ENCODE measurements around the gene NCAN.

DNA sequence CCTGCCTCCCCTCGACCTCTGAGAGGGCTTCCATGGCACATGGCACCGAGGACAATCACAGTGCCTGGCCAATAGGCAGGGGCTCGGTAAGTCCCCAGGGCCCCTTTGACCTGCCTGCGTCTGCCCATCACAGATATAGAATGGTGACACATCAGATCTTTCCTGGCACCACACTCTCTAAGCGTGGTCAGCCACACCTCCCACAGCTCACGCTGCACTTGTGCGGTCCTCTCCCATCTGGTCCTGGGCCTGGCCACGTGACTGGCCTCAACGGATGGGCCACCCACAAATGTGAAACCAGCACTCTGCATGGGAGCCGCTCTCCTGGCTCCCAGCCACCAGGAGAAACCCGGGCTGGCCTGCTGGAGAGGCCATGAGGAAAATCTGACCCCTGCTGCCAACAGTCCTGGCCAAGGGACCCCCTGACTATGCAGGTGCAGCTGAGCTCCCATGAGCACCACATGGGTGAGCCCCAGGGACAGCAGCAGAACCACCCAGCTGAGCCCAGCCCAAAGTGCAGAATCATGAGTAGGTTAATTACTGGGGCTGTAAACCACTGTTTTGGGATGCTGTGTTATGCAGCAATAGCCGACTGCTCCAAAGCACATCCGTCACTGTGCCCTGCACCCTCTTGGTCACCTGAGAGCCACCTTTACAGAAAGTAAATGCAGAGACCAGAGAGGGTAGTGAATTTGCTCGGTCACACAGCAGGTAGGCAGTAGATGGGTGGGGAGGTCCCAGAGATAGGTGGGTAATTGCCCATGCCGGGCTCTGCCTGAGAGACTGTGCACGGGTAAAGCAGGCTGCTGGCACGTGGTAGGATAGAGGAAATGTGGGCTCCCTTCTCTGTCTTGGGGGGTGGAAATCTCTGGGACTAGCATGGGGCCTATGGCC lies 32.0 kb upstream of the NCAN start:
- TF ChIP-seq, protein P1, sequence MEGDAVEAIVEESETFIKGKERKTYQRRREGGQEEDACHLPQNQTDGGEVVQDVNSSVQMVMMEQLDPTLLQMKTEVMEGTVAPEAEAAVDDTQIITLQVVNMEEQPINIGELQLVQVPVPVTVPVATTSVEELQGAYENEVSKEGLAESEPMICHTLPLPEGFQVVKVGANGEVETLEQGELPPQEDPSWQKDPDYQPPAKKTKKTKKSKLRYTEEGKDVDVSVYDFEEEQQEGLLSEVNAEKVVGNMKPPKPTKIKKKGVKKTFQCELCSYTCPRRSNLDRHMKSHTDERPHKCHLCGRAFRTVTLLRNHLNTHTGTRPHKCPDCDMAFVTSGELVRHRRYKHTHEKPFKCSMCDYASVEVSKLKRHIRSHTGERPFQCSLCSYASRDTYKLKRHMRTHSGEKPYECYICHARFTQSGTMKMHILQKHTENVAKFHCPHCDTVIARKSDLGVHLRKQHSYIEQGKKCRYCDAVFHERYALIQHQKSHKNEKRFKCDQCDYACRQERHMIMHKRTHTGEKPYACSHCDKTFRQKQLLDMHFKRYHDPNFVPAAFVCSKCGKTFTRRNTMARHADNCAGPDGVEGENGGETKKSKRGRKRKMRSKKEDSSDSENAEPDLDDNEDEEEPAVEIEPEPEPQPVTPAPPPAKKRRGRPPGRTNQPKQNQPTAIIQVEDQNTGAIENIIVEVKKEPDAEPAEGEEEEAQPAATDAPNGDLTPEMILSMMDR (IDR thresholded peaks at IDR 0.05): no peak
- no peak for TF ChIP-seq POLR2A (IDR thresholded peaks at IDR 0.05)

Measured in right lobe of liver (tissue), 4 donors.